SHP77 treated with DMSO at 0.1 percent for 48 hours (cell line): ENCODE measurements around the gene SPATS1.

Experiments
- DNase-seq: peaks from one replicate; lab custom pipeline; 2025; lab: John Stamatoyannopoulos, UW

Gene SPATS1

GRCh38 chr6:44388887-44389286 lies 46.4 kb downstream of the SPATS1 start:
- DNase-seq = no peak

GRCh38 chr6:44390158-44390683 lies 47.8 kb downstream of the SPATS1 start:
- no peak for DNase-seq
